ENCODE data around the gene OBI1.

The OBI1 gene

DNA sequence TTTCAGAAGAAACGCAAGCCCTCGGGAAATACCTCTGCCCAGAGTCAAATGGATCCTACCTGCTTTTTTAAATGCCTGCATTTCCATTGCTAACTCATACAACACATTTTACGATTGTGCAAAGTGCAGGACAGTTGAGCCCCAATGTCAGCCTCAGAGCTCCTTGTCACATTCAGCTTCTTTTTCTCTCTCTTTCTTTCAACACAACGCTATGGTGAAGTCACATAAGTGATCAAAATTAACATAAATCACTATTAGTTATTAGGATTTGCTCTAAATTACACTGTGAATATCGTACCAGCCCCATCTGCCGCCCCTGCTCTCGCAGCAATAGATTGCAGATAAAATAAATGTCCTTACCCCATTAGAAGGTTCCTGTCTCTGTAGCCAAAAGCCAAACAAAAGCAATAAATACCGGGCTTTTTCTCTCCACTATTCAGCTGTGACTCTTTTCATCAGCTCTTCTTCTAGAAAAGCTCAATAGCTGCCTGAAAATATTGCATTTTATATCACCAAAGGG is 64.4 kb downstream of the OBI1 start:
- in situ Hi-C loops (cut with HindIII; ENCODE audit: low pct_ligation_motif_present, low pct_unique_long_range_greater_than_20kb, low sequenced_read_pairs): no loop called here
- no peak for DNase-seq

DNA sequence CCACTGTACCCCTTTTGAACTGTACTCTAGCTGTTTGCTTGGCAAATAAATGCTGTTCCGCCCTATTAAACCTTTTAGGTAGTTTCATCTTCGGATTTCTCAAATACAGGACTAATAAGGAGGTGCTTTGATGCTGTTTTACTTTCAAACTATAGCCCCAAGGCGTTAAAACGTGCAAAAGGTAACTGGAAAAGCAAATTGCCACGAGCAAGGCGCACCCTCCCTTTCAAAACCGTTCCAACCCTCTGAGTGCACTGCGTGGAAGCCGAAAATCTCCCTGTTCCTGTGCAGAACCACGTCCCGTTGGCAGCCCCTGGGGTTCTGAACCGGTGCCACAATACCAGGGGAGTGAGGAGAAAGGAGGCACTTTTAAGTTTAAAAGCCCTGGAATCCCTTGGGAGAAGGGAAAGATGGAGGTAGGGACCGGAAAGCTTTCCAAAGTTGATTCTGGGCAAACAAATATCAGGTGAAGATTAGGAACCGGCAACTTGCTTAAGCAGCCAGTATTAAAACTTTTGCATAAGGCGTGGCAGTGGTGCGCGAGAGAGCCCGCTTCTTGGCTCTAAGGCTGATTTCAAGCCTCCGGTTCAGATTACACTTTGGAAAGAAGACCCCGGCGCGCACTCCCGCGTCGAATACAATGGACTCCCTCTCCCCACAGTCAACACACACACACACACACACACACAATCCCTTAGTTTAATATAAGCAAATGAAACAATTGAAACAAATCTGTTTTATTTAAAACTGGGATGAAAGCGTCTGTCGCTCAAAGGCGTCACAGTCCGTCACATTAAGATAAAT is 65.1 kb downstream of the OBI1 start:
- in situ Hi-C loops (cut with HindIII; ENCODE audit: low pct_ligation_motif_present, low pct_unique_long_range_greater_than_20kb, low sequenced_read_pairs): no loop called here
- DNase-seq: no peak

DNA sequence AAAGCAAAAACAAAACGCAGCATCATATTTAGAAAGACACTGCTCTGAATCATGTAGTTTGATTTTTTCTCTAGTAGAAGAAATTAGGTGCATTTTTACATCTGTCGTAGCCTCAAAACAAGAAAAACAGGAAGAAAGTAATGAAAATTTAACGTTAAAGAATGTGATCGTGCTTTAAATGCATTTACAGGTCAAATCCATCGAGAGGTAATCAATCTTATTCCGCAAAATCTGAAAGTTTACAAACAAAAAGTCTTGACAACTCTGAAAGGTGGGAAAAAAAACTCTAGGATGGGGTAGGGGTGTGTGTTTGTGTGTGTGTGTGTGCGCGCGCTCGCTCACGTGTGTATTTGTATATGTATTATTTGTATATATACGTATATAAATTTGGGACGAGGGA is 65.8 kb downstream of the OBI1 start:
- no peak for DNase-seq
- in situ Hi-C loops (cut with HindIII; ENCODE audit: low pct_ligation_motif_present, low pct_unique_long_range_greater_than_20kb, low sequenced_read_pairs): no loop called here

DNA sequence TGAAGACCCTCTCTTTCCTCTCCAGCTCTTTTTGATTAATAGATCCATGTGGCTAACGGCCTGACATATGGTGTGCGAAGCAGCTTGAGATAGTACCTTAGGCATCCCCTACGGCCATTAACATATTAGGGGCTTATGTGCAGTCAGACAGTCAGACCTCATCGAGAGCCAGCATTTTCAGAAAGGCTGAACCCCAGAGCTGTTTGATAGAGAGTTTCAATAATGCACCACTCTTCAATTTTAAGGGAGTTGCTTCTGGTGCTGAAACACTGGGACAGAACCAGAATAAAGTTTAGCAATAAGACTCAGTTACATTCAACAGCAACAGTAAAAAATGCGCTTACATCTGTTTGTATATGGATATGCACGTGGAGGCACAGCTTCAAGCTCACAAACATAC is 66.4 kb downstream of the OBI1 start:
- in situ Hi-C loops (cut with HindIII; ENCODE audit: low pct_ligation_motif_present, low pct_unique_long_range_greater_than_20kb, low sequenced_read_pairs): no loop called here
- no peak for DNase-seq

DNA sequence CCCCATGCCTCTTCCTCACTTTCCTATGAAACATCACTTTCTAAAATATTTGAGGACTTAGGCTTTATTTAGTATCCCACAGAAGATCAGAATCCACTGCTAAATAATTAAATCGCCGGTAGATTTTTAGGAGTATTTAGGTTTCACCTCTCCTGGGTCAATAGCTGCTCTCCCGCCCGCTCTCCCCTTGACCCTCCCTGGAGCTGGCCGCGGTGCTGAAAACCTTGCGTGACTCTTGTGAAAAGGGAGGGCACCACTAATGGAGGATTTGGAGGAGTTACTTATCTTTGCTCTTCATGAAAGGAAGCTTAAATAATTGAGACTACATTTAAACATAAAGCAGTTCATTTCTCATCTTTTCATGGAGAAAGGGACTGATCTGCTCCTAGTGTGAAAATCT is 69.7 kb downstream of the OBI1 start:
- in situ Hi-C loops (cut with HindIII; ENCODE audit: low pct_ligation_motif_present, low pct_unique_long_range_greater_than_20kb, low sequenced_read_pairs): no loop called here
- DNase-seq: peak; percentile 54

DNA sequence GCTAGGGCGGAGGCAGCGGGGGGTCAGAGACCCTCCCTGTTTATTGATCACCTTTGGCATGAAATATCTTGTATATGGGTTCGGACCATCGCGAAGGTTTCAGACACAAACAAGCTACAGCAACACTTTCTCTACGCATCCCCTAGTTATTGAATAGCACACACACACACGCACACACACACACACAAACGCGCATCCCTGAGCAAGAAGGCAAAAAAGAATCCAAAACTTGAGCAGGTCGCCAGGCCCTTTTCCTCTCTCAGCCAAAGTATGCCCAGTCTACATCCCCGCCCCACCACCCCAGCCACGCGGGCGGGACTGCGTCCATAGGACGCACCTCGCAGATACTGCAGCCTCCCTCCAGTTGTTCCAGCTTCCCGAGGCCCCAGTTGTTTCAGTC is 71.6 kb downstream of the OBI1 start:
- in situ Hi-C loops (cut with HindIII; ENCODE audit: low pct_ligation_motif_present, low pct_unique_long_range_greater_than_20kb, low sequenced_read_pairs): no loop called here
- no peak for DNase-seq

DNA sequence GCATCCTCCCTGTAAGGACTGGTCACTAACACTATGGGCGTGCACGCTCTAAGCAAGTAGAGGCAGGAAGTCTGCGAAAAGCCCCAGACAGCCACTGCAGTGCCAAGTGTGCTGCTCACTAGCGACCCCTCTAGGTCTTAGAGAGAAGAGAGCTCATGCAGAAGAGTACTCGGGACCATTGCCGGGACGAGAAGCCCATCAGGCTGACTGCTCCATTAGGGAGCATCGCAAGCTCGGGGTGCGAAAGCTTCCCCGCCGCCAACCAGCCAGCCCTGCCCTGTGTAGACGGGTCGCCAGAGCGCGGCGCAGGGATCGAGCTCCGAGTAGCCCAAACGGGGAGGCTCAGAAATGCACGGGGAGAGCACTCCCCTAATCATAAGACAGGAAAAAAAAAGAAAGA is 72.2 kb downstream of the OBI1 start:
- in situ Hi-C loops (cut with HindIII; ENCODE audit: low pct_ligation_motif_present, low pct_unique_long_range_greater_than_20kb, low sequenced_read_pairs): no loop called here
- peak; percentile 23 for DNase-seq

DNA sequence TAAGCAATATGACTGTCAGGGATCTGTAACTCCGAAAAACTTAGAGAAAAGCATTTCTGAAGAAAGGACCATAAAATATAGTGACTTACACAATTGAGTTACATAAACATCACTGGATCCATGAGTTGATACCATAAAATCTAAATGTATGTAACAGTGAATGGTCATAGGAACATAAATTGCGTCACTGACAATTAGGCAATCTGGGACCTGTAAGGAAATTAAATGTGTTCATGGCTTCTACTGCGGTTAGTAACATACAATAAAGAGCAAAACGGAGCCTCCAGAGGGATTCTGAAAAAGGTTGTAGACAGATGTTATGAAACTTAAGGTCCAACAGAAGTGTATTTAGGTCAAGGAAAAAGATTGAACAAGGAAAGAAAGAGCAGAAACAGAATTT is 82.7 kb downstream of the OBI1 start:
- in situ Hi-C loops (cut with HindIII; ENCODE audit: low pct_ligation_motif_present, low pct_unique_long_range_greater_than_20kb, low sequenced_read_pairs): no loop called here
- DNase-seq: no peak

DNA sequence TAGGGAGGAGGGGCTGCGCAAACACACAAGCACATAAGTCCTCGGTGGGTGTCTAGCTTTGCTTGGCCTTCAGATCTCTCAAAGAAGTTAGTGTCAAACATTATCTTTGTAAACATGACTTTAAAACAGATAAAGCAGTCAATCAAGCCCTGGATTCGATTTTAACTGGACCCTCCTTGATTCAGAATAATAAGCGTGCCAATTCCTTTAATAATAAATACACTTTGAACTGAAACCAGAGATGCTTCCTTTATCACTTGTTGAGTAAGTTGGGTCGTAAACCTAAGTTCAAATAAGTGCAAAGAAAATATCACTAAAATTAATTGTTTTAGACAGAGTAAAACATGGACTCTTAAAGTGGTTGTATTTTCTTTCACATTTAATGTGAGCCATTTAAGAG is 86.5 kb downstream of the OBI1 start:
- in situ Hi-C loops (cut with HindIII; ENCODE audit: low pct_ligation_motif_present, low pct_unique_long_range_greater_than_20kb, low sequenced_read_pairs): no loop called here
- DNase-seq: no peak

DNA sequence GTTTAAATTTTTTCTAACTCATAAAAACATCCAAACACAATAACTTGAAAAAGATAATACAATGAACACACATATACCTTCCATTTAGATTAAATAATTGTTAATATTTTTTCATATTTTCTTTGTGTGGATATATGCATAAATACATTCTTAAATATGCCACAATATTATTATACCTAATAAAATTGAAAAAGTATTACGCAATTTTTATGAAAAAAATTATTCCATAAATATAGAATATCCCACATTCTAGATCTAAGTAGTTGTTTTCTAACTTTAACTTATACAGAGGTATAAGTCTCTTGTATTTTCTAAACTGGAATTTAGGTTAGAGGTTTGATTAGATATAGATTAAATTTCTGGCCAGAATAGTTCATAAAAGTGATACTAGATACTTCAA is 89.9 kb downstream of the OBI1 start:
- in situ Hi-C loops (cut with HindIII; ENCODE audit: low pct_ligation_motif_present, low pct_unique_long_range_greater_than_20kb, low sequenced_read_pairs): no loop called here
- DNase-seq: no peak

DNA sequence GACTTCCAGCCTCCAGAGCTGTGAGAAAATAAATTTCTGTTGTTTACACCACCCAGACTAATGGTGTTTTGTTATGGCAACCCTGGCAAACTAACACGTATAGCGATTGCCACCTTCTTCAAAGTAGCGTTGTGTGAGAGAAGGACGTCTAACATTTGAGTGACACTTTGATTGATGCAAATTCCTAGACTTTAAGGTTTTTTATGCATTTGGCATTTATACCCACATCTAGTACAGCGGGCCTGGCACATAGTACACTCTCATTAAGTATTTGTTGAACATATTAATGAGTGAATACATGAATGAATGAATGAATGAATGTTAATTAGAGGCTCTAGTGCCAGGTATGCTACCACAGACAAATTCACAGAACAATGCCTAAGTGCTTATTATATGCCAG is 92.3 kb downstream of the OBI1 start:
- in situ Hi-C loops (cut with HindIII; ENCODE audit: low pct_ligation_motif_present, low pct_unique_long_range_greater_than_20kb, low sequenced_read_pairs): no loop called here
- no peak for DNase-seq
